ENCODE data around the gene BAG3. TPM values are rescaled to one million over a fixed set of nuclear protein-coding genes. Genes with fewer than 3 reads are reported as not detected.
A peak's percentile ranks its signal among the peaks of the same experiment; 100 is the strongest.
"Not testable (repeated sequence)": the region's sequence is repeated elsewhere in the genome, so short reads cannot be mapped to it uniquely, and the experiment has no call there.

Gene BAG3
- total and polyA plus RNA-seq, 7 donors: 10.8 to 62.4 (median 32.9) TPM

DNA sequence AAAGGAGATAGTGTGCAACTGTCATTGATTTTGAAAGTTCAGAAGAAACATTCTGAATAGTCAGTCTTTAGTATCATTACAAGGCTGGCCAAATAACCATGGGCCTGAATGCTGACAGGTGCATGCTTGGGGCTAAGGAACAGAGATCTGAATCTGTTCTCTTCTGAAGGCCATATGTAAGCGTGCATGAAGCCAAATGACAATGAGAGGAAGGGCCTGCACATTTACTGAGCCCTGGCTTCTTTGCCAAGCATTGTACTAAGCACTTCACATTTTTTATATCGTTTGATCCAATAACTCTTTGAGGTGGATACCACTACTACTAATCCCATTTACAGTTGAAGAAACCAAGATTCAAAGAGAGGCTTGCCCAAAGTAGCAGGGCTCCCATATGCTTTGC, 32.0 kb upstream of the BAG3 start:
- no peak overlapping the region for H3K4me3 ChIP-seq
- no peaks in the 10 kb centered on the region for H3K9me3 ChIP-seq
- H3K36me3 ChIP-seq: no peaks in the 10 kb centered on the region
- no peak for TF ChIP-seq EP300 (IDR thresholded peaks at IDR 0.05)
- no peak for TF ChIP-seq POLR2AphosphoS5 (IDR thresholded peaks at IDR 0.05)
- TF ChIP-seq, protein P1, sequence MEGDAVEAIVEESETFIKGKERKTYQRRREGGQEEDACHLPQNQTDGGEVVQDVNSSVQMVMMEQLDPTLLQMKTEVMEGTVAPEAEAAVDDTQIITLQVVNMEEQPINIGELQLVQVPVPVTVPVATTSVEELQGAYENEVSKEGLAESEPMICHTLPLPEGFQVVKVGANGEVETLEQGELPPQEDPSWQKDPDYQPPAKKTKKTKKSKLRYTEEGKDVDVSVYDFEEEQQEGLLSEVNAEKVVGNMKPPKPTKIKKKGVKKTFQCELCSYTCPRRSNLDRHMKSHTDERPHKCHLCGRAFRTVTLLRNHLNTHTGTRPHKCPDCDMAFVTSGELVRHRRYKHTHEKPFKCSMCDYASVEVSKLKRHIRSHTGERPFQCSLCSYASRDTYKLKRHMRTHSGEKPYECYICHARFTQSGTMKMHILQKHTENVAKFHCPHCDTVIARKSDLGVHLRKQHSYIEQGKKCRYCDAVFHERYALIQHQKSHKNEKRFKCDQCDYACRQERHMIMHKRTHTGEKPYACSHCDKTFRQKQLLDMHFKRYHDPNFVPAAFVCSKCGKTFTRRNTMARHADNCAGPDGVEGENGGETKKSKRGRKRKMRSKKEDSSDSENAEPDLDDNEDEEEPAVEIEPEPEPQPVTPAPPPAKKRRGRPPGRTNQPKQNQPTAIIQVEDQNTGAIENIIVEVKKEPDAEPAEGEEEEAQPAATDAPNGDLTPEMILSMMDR (IDR thresholded peaks at IDR 0.05): no peak
- no peak for TF ChIP-seq POLR2A (IDR thresholded peaks at IDR 0.05)
- H3K4me1 ChIP-seq: peaks cover 0 to 9% (median 0%) of the 10 kb centered on the region in 4 donors
- intact Hi-C loops (cut with DNase I): no loop called here
- H3K27ac ChIP-seq: peak overlapping the region in 2 of 4 donors; percentile 5 to 27
- H3K27me3 ChIP-seq: no peaks in the 10 kb centered on the region
- WGBS, 2 donors: 76 to 80% methylated on average over 2 of the region's 2 CpGs
- no peak for DNase-seq

- DNase-seq; H3K27me3 ChIP-seq; H3K9me3 ChIP-seq; H3K27ac ChIP-seq; H3K4me1 ChIP-seq; intact Hi-C loops (cut with DNase I); H3K36me3 ChIP-seq; H3K4me3 ChIP-seq: not testable (repeated sequence)
- 93% methylated on average over 8 of the region's 8 CpGs for WGBS, 2 donors
These were observed 31.4 kb upstream of the BAG3 start for GRCh38 chr10:119619811-119620210.

DNA sequence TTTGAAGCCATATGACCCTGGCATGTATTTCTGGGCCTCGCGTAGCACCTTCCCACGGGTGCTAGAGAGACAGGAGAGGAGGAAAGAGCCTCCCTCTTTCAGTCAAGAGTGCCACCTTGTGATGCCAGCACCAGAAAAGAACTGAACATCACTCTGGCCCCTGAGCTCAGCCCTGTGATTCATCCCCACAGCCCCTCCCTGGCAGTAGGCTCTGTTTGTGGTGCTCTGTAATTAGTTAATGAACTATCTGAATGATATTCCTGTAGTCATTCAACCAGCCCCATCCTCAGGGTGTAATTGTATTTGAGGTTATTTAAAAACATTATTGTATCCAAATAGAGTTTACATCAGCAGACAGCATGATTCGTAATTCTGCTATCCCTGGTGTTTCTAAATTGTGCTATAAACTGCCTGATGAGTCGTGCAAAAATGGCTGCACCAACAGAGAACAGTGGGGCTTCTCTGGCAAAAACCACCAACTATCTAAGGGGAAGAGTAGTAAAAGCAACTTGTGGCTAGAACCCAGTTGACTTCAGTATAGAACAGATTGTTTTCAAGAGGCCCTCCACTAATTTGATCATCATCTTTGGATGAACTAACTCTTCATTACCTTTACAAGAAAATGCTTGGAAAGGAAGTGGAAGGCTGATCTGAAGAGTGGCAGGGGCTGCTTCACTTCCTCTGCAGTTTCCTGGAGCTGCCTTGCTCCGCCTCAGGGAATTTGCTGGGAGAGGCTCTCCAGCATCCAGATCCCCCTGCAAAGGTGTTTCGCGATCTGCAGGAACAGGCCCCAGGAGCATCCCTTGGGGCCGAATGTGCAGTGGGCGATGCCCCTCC, 30.7 kb upstream of the BAG3 start:
- no peaks in the 10 kb centered on the region for H3K36me3 ChIP-seq
- intact Hi-C loops (cut with DNase I): no loop called here
- TF ChIP-seq, protein P1 (IDR thresholded peaks at IDR 0.05): no peak
- no peak for TF ChIP-seq POLR2AphosphoS5 (IDR thresholded peaks at IDR 0.05)
- no peak for TF ChIP-seq EP300 (IDR thresholded peaks at IDR 0.05)
- TF ChIP-seq POLR2A (IDR thresholded peaks at IDR 0.05): no peak
- H3K27ac ChIP-seq: no peak overlapping the region
- no peak overlapping the region for H3K4me3 ChIP-seq
- no peaks in the 10 kb centered on the region for H3K9me3 ChIP-seq
- peaks cover 0 to 9% (median 0%) of the 10 kb centered on the region in 4 donors for H3K4me1 ChIP-seq
- DNase-seq: no peak
- WGBS, 2 donors: 76 to 80% methylated on average over 10 of the region's 10 CpGs
- no peaks in the 10 kb centered on the region for H3K27me3 ChIP-seq

- H3K27ac ChIP-seq: no peak overlapping the region
- H3K4me3 ChIP-seq: no peak overlapping the region
- WGBS, 2 donors: 87 to 88% methylated on average over 3 of the region's 3 CpGs
- peaks cover 0 to 9% (median 0%) of the 10 kb centered on the region in 4 donors for H3K4me1 ChIP-seq
- no peaks in the 10 kb centered on the region for H3K36me3 ChIP-seq
- no peak for DNase-seq
- no peaks in the 10 kb centered on the region for H3K9me3 ChIP-seq
- intact Hi-C loops (cut with DNase I): no loop called here
- TF ChIP-seq POLR2AphosphoS5 (IDR thresholded peaks at IDR 0.05) (no peak), POLR2A (IDR thresholded peaks at IDR 0.05) (no peak), EP300 (IDR thresholded peaks at IDR 0.05) (no peak)
- TF ChIP-seq, protein P1 (IDR thresholded peaks at IDR 0.05): no peak
- no peaks in the 10 kb centered on the region for H3K27me3 ChIP-seq
These were observed 30.1 kb upstream of the BAG3 start for GRCh38 chr10:119621078-119621384.

- Histone ChIP-seq H3K4me1 (no peaks in the 10 kb centered on the region), H3K4me3 (no peak overlapping the region), H3K36me3 (no peaks in the 10 kb centered on the region), H3K27ac (no peak overlapping the region), H3K27me3 (no peaks in the 10 kb centered on the region), H3K9me3 (no peaks in the 10 kb centered on the region)
- no peak for TF ChIP-seq EP300 (IDR thresholded peaks at IDR 0.05)
- TF ChIP-seq POLR2A (IDR thresholded peaks at IDR 0.05): no peak
- TF ChIP-seq POLR2AphosphoS5 (IDR thresholded peaks at IDR 0.05): no peak
- TF ChIP-seq, protein P1 (IDR thresholded peaks at IDR 0.05): no peak
- intact Hi-C loops (cut with DNase I): no loop called here
- WGBS, 2 donors: 96% methylated on average over 6 of the region's 6 CpGs
- DNase-seq: no peak
These were observed 25.5 kb upstream of the BAG3 start for GRCh38 chr10:119625570-119626280.
